Loucy (cell line): ENCODE results near the gene ARHGAP15.

ENCODE experiments used
- H2AFZ ChIP-seq: fragments of 200-600 bp; sonication (generic); 2 replicates; pipeline ENCODE4 v1.6.0; 2016; ENCODE audit warnings: antibody characterized with exemption, mild to moderate bottlenecking, low read length, moderate library complexity
- H3F3A ChIP-seq: fragments of 200-600 bp; 2 replicates; pipeline ENCODE4 v1.6.0; 2016; ENCODE audit warnings: antibody characterized with exemption, low read depth, mild to moderate bottlenecking
- H3K27me3 ChIP-seq: fragments of 200-600 bp; sonication (generic); 2 replicates; pipeline ENCODE4 v1.6.1; 2014; ENCODE audit warnings: low read length, mild to moderate bottlenecking; ENCODE audit not compliant: insufficient read depth, poor library complexity, severe bottlenecking
- H3K36me3 ChIP-seq: fragments of 200-600 bp; sonication (generic); 2 replicates; pipeline ENCODE4 v1.6.1; 2016; ENCODE audit warnings: low read length; ENCODE audit not compliant: insufficient read depth
- H3K4me1 ChIP-seq: fragments of 200-600 bp; sonication (generic); 2 replicates; pipeline ENCODE4 v1.5.1; 2014; ENCODE audit warnings: low read length, mild to moderate bottlenecking; ENCODE audit not compliant: insufficient read depth, poor library complexity, severe bottlenecking
- H3K4me2 ChIP-seq: fragments of 200-600 bp; sonication (generic); 2 replicates; pipeline ENCODE4 v1.6.0; 2014; ENCODE audit warnings: antibody characterized with exemption, low read length, low read depth, mild to moderate bottlenecking; ENCODE audit not compliant: poor library complexity, severe bottlenecking
- H3K4me3 ChIP-seq: fragments of 200-600 bp; sonication (generic); 2 replicates; pipeline ENCODE4 v1.5.1; 2014; ENCODE audit warnings: low read length, mild to moderate bottlenecking, mixed read lengths; ENCODE audit not compliant: poor library complexity, severe bottlenecking
- H3K79me2 ChIP-seq: fragments of 200-600 bp; sonication (generic); 2 replicates; pipeline ENCODE4 v1.6.1; 2014; ENCODE audit warnings: low read length; ENCODE audit not compliant: insufficient read depth
- H3K9ac ChIP-seq: fragments of 200-600 bp; sonication (generic); 2 replicates; pipeline ENCODE4 v1.6.0; 2014; ENCODE audit warnings: mild to moderate bottlenecking, low read depth, low read length, moderate library complexity; ENCODE audit not compliant: poor library complexity, severe bottlenecking
- H3K9me2 ChIP-seq: fragments of 200-600 bp; sonication (generic); replicated peaks from 2 replicates; pipeline ENCODE4 v1.6.1; 2016; ENCODE audit warnings: low read depth, low read length, mixed read lengths
- H3K9me3 ChIP-seq: fragments of 200-600 bp; sonication (generic); 2 replicates; pipeline ENCODE4 v1.6.1; 2014; ENCODE audit warnings: mild to moderate bottlenecking, antibody characterized with exemption, low read length, low read depth; ENCODE audit not compliant: insufficient read depth
- H4K20me1 ChIP-seq: fragments of 200-600 bp; sonication (generic); 2 replicates; pipeline ENCODE4 v1.6.0; 2014; ENCODE audit warnings: antibody characterized with exemption, low read length, mild to moderate bottlenecking; ENCODE audit not compliant: insufficient read depth, poor library complexity, severe bottlenecking
- CTCF ChIP-seq: fragments of 200-600 bp; sonication (generic); conservative IDR thresholded peaks from 2 replicates; pipeline ENCODE4 v1.5.1; 2014; ENCODE audit warnings: mild to moderate bottlenecking, antibody characterized with exemption, low read length
- EZH2phosphoT487 ChIP-seq: fragments of 200-600 bp; IDR thresholded peaks from 2 replicates; pipeline ENCODE4 v1.6.1; 2018; ENCODE audit warnings: antibody characterized with exemption, mild to moderate bottlenecking, moderate library complexity, borderline replicate concordance

Gene ARHGAP15

GRCh38 chr2:143475041-143475776 is 346.0 kb downstream of the ARHGAP15 start:
- H3K27me3 ChIP-seq, result no peaks in the 10 kb centered on the region
- no peak overlapping the region for H3K4me2 ChIP-seq
- H4K20me1 ChIP-seq, result peaks cover 4% of the 10 kb centered on the region
- peaks cover 16% of the 10 kb centered on the region; the same call in 1 of the 2 replicates for H3K36me3 ChIP-seq
- TF ChIP-seq CTCF (no peak), EZH2phosphoT487 (no peak)
- H3K4me3 ChIP-seq, result no peak overlapping the region
- H3K79me2 ChIP-seq, result no peaks in the 10 kb centered on the region
- no peaks in the 10 kb centered on the region for H3K9me3 ChIP-seq
- H3F3A ChIP-seq, result no peaks in the 10 kb centered on the region
- H3K4me1 ChIP-seq, result no peaks in the 10 kb centered on the region
- no peaks in the 10 kb centered on the region for H3K9me2 ChIP-seq
- H3K9ac ChIP-seq, result no peak overlapping the region
- H2AFZ ChIP-seq, result no peak overlapping the region

- TF ChIP-seq EZH2phosphoT487, result no peak
- no peak for TF ChIP-seq CTCF
- H3K4me3 ChIP-seq, result no peak overlapping the region
- H2AFZ ChIP-seq, result no peak overlapping the region
- peaks cover 11% of the 10 kb centered on the region; the same call in 1 of the 2 replicates for H3K36me3 ChIP-seq
- H3K27me3 ChIP-seq, result no peaks in the 10 kb centered on the region
- no peaks in the 10 kb centered on the region for H3K9me2 ChIP-seq
- H3K9me3 ChIP-seq, result no peaks in the 10 kb centered on the region
- no peaks in the 10 kb centered on the region for H3K79me2 ChIP-seq
- H3K9ac ChIP-seq, result no peak overlapping the region
- H3F3A ChIP-seq, result no peaks in the 10 kb centered on the region
- H3K4me2 ChIP-seq, result no peak overlapping the region
- no peaks in the 10 kb centered on the region for H3K4me1 ChIP-seq
- H4K20me1 ChIP-seq, result peaks cover 4% of the 10 kb centered on the region
These were observed 347.3 kb downstream of the ARHGAP15 start for GRCh38 chr2:143476336-143477087.

GRCh38 chr2:143477714-143478443 is 348.7 kb downstream of the ARHGAP15 start:
- peaks cover 8% of the 10 kb centered on the region for H4K20me1 ChIP-seq
- H3K9me3 ChIP-seq, result no peaks in the 10 kb centered on the region
- H3K4me3 ChIP-seq, result no peak overlapping the region
- peaks cover 6% of the 10 kb centered on the region; the same call in 1 of the 2 replicates for H3K36me3 ChIP-seq
- H2AFZ ChIP-seq, result no peak overlapping the region
- H3K9ac ChIP-seq, result no peak overlapping the region
- H3K27me3 ChIP-seq, result no peaks in the 10 kb centered on the region
- H3K4me2 ChIP-seq, result no peak overlapping the region
- H3K9me2 ChIP-seq, result no peaks in the 10 kb centered on the region
- H3K79me2 ChIP-seq, result no peaks in the 10 kb centered on the region
- H3K4me1 ChIP-seq, result peaks cover 10% of the 10 kb centered on the region
- TF ChIP-seq EZH2phosphoT487 (no peak), CTCF (no peak)
- H3F3A ChIP-seq, result no peaks in the 10 kb centered on the region
